Measurements from ENCODE around the gene TFF1.

DNA sequence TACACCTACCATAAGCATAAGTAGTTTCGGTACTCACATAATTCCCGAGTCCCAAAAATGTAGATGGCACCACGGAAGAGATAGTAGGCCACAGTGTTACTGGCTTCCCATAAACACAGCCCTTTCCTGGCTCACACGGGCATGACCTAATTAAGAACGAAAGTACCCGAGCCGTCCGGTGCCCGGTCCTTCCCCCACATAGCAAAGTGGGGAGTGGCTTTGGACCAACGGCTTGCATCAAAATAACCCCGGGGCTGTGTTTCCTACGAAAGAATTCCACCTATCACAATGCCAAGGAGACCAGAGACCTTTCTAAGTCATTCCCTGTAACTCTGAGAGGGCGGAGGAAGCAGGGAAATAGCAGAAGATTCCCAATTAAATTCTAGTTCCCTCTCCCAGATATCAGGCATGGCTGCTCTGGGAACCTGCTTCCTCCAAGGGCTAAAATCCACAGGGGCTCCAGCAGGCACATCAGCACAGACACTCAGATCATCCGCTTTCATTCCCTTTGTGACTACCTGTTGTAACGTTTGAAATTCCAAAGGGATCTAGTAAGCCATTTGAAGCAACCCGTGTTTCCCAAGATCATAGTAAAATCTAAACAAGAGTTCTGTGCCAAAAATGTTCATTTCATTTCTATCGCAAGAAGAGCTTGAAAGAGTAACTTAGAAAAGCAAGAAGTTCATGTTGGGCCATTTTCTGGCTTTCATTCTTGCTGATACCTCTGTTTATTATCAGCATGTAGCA lies 29.7 kb upstream of the TFF1 start, which contains the start of gene TMPRSS3:
- TF ChIP-seq, protein P1, sequence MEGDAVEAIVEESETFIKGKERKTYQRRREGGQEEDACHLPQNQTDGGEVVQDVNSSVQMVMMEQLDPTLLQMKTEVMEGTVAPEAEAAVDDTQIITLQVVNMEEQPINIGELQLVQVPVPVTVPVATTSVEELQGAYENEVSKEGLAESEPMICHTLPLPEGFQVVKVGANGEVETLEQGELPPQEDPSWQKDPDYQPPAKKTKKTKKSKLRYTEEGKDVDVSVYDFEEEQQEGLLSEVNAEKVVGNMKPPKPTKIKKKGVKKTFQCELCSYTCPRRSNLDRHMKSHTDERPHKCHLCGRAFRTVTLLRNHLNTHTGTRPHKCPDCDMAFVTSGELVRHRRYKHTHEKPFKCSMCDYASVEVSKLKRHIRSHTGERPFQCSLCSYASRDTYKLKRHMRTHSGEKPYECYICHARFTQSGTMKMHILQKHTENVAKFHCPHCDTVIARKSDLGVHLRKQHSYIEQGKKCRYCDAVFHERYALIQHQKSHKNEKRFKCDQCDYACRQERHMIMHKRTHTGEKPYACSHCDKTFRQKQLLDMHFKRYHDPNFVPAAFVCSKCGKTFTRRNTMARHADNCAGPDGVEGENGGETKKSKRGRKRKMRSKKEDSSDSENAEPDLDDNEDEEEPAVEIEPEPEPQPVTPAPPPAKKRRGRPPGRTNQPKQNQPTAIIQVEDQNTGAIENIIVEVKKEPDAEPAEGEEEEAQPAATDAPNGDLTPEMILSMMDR (IDR thresholded peaks at IDR 0.05): no peak
- TF ChIP-seq POLR2A (IDR thresholded peaks at IDR 0.05): peak in 1 of 3 donors; percentile 17

Measured in body of pancreas (tissue), 4 donors.